T-helper 2 cell (primary cell): ENCODE results near the gene PLIN5.

ENCODE experiments used
- DNase-seq, 5 experiments: peaks; one replicate each; pipeline versions ENCODE4 v3.0.0 to v3.0.0-alpha.2; 2012 to 2022

PLIN5 gene

DNA sequence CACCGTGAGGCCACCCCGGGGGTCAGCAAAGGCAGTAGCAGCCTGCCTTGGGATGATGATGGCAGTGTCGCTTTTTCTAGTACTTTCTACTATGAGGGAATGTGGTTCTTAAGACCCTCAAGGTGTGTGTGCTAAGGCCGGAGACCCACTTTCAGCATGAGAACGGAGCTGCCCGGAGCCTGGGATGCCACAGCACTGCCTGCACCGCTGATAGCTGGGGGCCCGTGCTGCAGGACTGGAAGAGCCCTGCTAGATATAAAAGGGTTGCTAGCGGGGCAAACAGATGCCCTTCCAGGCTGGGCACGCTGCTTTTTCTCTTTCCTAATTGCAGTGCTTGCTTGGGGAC, 31.2 kb downstream of the PLIN5 start:
- DNase-seq, result no peak

DNA sequence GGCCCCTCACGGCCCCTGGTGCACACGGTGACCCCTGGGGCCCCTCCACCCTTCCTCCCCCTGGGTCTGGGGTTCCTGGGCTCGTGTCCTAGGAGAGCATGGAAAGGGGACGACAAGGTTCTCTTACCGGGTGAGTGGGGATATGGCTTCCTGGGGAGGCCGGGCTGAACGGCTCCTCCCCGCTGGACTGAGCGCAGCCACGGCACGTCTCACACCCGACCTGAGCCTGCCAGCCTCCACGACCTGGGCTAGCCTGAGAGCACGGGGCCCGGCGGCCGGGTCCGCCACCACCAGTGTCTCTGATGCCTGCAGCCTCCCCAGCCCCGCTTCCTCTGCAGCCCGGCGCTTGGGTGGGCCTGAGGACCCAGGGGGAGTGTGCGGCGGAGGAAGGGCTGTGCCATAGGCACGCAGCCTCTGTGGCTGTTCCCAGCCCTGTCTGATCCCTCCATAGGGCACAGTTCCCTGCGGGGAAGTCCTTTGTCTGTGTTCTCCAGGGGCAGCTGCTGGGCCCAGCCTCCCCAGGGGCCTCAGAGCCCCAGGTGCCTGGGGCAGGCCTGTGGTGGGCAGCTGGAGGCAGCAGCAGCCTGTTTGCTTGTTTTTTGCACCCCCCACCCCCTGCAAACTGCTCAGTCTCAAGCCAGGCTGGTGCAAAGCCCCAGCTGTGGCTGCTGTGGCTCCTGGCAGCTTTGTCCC, 31.7 kb downstream of the PLIN5 start:
- no peak for DNase-seq

GRCh38 chr19:4502282-4503131, 32.5 kb downstream of the PLIN5 start:
- DNase-seq, result no peak

DNA sequence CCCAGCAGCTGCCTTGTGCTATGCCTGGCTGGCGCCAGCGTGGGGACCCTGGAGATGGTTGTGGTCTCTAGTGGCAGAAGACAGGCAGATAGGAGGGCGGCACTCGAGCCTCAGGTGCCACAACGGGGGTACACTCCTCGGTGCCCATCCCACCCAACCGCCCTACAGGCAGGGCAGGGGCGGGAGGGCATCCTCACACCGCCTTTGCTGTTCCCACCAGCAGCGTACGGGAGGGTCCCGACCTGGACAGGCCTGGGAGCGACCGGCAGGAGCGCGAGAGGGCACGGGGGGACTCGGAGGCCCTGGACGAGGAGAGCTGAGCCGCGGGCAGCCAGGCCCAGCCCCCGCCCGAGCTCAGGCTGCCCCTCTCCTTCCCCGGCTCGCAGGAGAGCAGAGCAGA, 33.3 kb downstream of the PLIN5 start:
- DNase-seq, result no peak

GRCh38 chr19:4500841-4501591, 34.0 kb downstream of the PLIN5 start:
- DNase-seq, result no peak

DNA sequence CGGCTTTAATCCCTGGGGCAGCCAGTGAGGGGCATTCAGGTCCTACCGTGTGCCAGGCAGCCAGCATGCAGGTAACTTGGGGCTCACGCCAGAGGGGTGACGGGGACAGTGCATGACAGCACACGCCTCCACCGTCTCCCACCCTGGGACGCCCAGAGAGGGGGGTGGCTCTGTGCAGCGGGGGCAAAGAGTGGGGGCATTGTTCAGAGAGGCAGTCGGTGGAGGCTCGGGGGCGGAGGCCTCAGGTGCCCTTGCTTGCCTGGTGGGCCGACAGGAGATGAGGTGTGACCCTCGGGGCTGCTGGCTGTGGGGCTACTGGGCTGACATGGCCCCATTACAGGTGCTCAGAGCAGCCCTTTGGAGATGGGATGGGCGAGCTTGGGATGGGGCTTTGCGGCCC, 35.2 kb downstream of the PLIN5 start:
- DNase-seq, result no peak

GRCh38 chr19:4499318-4499717, 35.7 kb downstream of the PLIN5 start:
- no peak for DNase-seq

DNA sequence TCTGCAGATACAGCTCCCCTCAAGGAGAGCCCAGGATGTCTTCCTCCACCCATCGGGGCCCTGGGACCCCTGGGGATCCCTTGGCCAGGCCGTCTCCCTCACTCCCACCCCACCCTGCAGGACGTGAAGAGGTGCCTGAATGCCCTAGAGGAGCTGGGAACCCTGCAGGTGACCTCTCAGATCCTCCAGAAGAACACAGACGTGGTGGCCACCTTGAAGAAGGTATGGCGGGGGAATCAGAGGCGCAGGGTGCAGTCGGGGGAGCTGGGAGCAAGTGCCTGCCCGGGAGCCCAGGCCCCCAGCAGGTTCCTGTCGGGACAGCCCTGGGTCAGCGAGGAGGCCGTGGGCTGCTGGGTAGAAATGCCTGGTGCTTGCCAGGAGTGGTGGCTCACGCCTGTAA, 36.3 kb downstream of the PLIN5 start:
- no peak for DNase-seq

- DNase-seq, result no peak
These were observed 37.1 kb downstream of the PLIN5 start for GRCh38 chr19:4497770-4498389.

GRCh38 chr19:4496304-4496703, 38.7 kb downstream of the PLIN5 start:
- no peak for DNase-seq

- DNase-seq, result no peak
These were observed 39.6 kb downstream of the PLIN5 start for GRCh38 chr19:4495471-4495870.

GRCh38 chr19:4494691-4495064, 40.3 kb downstream of the PLIN5 start:
- no peak for DNase-seq

GRCh38 chr19:4493929-4494690, 40.9 kb downstream of the PLIN5 start:
- DNase-seq, result no peak

DNA sequence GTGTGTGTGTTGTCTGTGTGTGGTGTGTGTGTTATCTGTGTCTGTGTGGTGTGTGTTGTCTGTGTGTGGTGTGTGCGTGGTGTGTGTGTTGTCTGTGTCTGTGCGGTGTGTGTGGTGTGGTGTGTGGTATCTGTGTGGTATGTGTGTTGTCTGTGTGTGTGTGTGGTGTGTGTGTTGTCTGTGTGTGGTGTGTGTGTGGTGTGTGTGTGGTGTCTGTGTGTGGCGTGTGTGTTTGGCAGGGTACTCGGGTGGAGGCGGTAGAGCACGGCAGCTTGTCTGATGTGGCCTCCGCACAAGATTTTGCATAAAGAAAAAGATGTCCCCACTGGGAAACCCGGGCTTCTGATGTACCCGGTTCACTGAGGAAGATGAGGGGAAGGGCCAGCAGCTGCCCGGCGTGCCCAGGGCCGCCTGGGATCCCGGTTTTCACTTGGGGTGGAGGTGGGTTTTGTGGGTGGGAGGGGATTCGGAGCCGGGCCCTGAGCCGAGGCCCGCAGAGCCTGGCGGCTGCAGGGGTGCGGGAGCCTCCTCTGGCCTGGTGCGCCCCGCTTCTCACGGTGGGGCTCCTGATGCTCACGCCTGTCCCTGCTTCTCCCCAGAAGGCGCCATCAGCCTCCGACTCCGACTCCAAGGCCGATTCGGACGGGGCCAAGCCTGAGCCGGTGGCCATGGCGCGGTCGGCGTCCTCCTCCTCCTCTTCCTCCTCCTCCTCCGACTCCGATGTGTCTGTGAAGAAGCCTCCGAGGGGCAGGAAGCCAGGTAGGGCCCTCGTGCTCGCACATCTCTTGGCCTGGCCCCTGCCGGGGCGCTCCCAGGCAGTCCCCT, 41.7 kb downstream of the PLIN5 start:
- DNase-seq, result no peak

DNA sequence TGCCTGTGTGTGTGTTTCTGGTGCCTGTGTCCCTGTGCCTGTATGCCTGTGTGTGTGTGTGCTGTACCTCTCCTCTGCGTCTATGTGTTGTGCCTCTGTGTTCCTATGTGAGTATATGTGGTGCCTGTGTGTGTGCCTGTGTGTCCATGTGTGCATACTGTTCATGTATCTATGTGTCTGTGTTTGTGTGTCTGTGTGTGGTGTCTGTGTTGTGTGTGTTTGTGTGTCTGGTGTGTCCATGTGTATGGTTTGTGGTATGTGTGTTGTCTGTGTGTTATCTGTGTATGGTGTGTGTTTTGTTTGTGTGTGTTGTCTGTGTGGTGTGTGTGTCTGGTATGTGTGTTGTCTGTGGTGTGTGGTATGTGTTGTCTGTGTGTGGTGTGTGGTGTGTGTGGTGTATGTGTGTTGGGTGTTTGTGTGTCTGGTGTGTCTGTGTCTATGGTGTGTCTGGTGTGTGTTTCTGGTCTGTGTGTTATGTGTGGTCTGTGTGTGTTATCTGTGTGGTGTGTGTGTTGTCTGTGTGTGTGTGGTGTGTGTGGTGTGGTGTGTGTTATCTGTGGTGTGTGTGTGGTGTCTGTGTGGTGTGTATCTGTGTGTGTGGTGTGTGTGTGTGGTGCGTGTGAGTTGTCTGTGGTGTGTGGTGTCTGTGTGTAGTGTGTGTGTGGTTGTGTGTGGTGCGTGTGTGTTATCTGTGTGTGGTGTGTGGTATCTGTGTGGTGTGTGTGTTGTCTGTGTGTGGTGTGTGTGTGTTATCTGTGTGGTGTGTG, 42.5 kb downstream of the PLIN5 start:
- peak in 1 of 5 experiments; percentile 23 for DNase-seq

- no peak for DNase-seq
These were observed 43.6 kb downstream of the PLIN5 start for GRCh38 chr19:4491446-4491845.

- DNase-seq, result no peak
These were observed 46.5 kb downstream of the PLIN5 start for GRCh38 chr19:4488496-4488895.

- DNase-seq, result no peak
These were observed 47.5 kb downstream of the PLIN5 start for GRCh38 chr19:4487572-4487971.

DNA sequence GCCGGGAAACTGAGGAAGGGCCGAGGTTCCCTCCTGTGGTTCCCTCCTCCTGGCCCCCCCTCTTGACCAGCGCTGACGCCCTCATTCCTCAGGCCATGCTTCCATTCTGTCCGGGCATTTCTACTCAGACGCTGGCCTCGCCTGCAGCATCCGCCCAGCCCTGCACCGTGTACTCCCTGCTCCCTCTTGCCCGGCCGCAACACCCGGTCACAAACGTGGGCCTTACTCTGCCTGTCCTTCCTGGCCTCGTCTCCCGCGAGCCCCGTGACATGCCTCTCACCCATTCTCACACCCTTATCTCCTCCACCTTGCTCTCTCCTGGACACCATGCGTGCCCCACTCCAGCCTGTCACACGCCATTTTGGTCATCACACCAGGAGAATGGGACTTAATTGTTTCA, 51.6 kb downstream of the PLIN5 start:
- DNase-seq, result no peak

- DNase-seq, result no peak
These were observed 52.2 kb downstream of the PLIN5 start for GRCh38 chr19:4482721-4483364.
